H9 (cell line): Measurements from ENCODE around the gene ROBO2. TPM values are rescaled to one million over a fixed set of nuclear protein-coding genes. Genes with fewer than 3 reads are reported as not detected.

ENCODE experiments used
- DNase-seq: peaks from one replicate; pipeline ENCODE4 v3.0.0-alpha.2; 2017
- H2AFZ ChIP-seq: one replicate; pipeline ENCODE4 v1.6.1; 2013; ENCODE audit warnings: mild to moderate bottlenecking, low read length, control low read depth, moderate library complexity
- H2AK5ac ChIP-seq: 2 replicates; pipeline ENCODE4 v1.6.1; 2013; ENCODE audit warnings: low read length, control low read depth, mixed read lengths; ENCODE audit not compliant: insufficient read length
- H2BK120ac ChIP-seq: one replicate; pipeline ENCODE4 v1.6.1; 2013; ENCODE audit warnings: low read depth, mild to moderate bottlenecking, low read length, control low read depth, inconsistent platforms; ENCODE audit not compliant: poor library complexity, severe bottlenecking
- H2BK12ac ChIP-seq: 2 replicates; pipeline ENCODE4 v1.6.1; 2013; ENCODE audit warnings: low read length, control low read depth, mixed read lengths, low read depth; ENCODE audit not compliant: insufficient read length
- H2BK15ac ChIP-seq: 2 replicates; pipeline ENCODE4 v1.6.1; 2013; ENCODE audit warnings: low read depth, low read length, control low read depth
- H2BK20ac ChIP-seq: one replicate; pipeline ENCODE4 v1.6.1; 2013; ENCODE audit warnings: low read depth, mild to moderate bottlenecking, low read length, control low read depth, inconsistent platforms; ENCODE audit not compliant: poor library complexity, severe bottlenecking
- H2BK5ac ChIP-seq: 2 replicates; pipeline ENCODE4 v1.6.1; 2013; ENCODE audit warnings: low read length, control low read depth, mixed read lengths; ENCODE audit not compliant: insufficient read length
- H3K14ac ChIP-seq: 2 replicates; pipeline ENCODE4 v1.6.1; 2013; ENCODE audit warnings: low read length, control low read depth; ENCODE audit not compliant: insufficient read depth
- H3K18ac ChIP-seq: 2 replicates; pipeline ENCODE4 v1.6.1; 2013; ENCODE audit warnings: low read depth, mild to moderate bottlenecking, mixed read lengths, low read length, control low read depth; ENCODE audit not compliant: insufficient read length
- H3K23ac ChIP-seq: 2 replicates; pipeline ENCODE4 v1.6.1; 2013; ENCODE audit warnings: low read length, control low read depth, mixed read lengths, low read depth; ENCODE audit not compliant: insufficient read length
- H3K23me2 ChIP-seq: 2 replicates; pipeline ENCODE4 v1.6.1; 2013; ENCODE audit warnings: low read depth, mild to moderate bottlenecking, mixed read lengths, low read length, control low read depth; ENCODE audit not compliant: insufficient read length, poor library complexity, severe bottlenecking
- H3K27ac ChIP-seq: 2 replicates; pipeline ENCODE4 v1.5.1; 2013; ENCODE audit warnings: low read length, control low read depth, mixed read lengths, low read depth; ENCODE audit not compliant: insufficient read length
- H3K27me3 ChIP-seq: 2 replicates; pipeline ENCODE4 v1.6.1; 2013; ENCODE audit warnings: low read length, control low read depth, inconsistent platforms; ENCODE audit not compliant: insufficient read depth
- H3K4ac ChIP-seq: 2 replicates; pipeline ENCODE4 v1.6.1; 2013; ENCODE audit warnings: low read depth, mild to moderate bottlenecking, control low read depth, inconsistent platforms, low read length, moderate library complexity
- H3K4me1 ChIP-seq: 2 replicates; pipeline ENCODE4 v1.6.1; 2013; ENCODE audit warnings: low read length, control low read depth, inconsistent platforms; ENCODE audit not compliant: insufficient read depth
- H3K4me2 ChIP-seq: 2 replicates; pipeline ENCODE4 v1.6.1; 2013; ENCODE audit warnings: low read length, control low read depth, mixed read lengths; ENCODE audit not compliant: insufficient read length, insufficient read depth
- H3K56ac ChIP-seq: 2 replicates; pipeline ENCODE4 v1.6.1; 2013; ENCODE audit warnings: low read depth, mild to moderate bottlenecking, mixed read lengths, low read length, control low read depth; ENCODE audit not compliant: insufficient read length
- H3K79me1 ChIP-seq: 2 replicates; pipeline ENCODE4 v1.6.1; 2013; ENCODE audit warnings: low read depth, mild to moderate bottlenecking, moderate library complexity, low read length, control low read depth, inconsistent platforms; ENCODE audit not compliant: insufficient read depth, poor library complexity, severe bottlenecking
- H3K79me2 ChIP-seq: 2 replicates; pipeline ENCODE4 v1.6.1; 2013; ENCODE audit warnings: low read length, control low read depth, inconsistent platforms; ENCODE audit not compliant: insufficient read depth
- H3K9ac ChIP-seq: 2 replicates; pipeline ENCODE4 v1.6.1; 2013; ENCODE audit warnings: low read length, control low read depth, mixed read lengths; ENCODE audit not compliant: insufficient read length; ENCODE audit errors: extremely low read depth
- H3K9me3 ChIP-seq: one replicate; pipeline ENCODE4 v1.6.1; 2013; ENCODE audit warnings: low read depth, low read length, inconsistent platforms; ENCODE audit not compliant: control insufficient read depth
- H3T11ph ChIP-seq: one replicate; pipeline ENCODE4 v1.6.1; 2013; ENCODE audit warnings: mild to moderate bottlenecking, low read length, control low read depth, inconsistent platforms
- H4K20me1 ChIP-seq: one replicate; pipeline ENCODE4 v1.6.1; 2013; ENCODE audit not compliant: control insufficient read depth, insufficient read length, insufficient read depth
- H4K5ac ChIP-seq: 2 replicates; pipeline ENCODE4 v1.6.1; 2013; ENCODE audit warnings: low read depth, mild to moderate bottlenecking, mixed read lengths, low read length, control low read depth; ENCODE audit not compliant: insufficient read length
- H4K8ac ChIP-seq: replicated peaks from 2 replicates; pipeline ENCODE4 v1.6.1; 2013; ENCODE audit warnings: low read length, control low read depth, mixed read lengths, low read depth; ENCODE audit not compliant: insufficient read length
- H4K91ac ChIP-seq: 2 replicates; pipeline ENCODE4 v1.6.1; 2013; ENCODE audit warnings: low read depth, mild to moderate bottlenecking, moderate library complexity, mixed read lengths, low read length, control low read depth; ENCODE audit not compliant: insufficient read length
- H3K27ac Mint-ChIP-seq, 3 experiments: 2 replicates in 2 of 3; 3 replicates in 1 of 3; pipeline ENCODE4 v1.8.0; 2020 to 2021; ENCODE audit warnings: mixed read lengths in 3 of 3, mild to moderate bottlenecking in 1 of 3, moderate library complexity in 1 of 3
- H3K27me3 Mint-ChIP-seq: 2 replicates; pipeline ENCODE4 v1.8.0; 2021; ENCODE audit warnings: low read depth, mild to moderate bottlenecking, moderate library complexity, mixed read lengths
- H3K36me3 Mint-ChIP-seq, 3 experiments: 2 replicates in 2 of 3; 3 replicates in 1 of 3; pipeline ENCODE4 v1.8.0; 2020 to 2021; ENCODE audit warnings: low read depth in 3 of 3, mixed read lengths in 3 of 3; ENCODE audit not compliant: insufficient read depth in 1 of 3
- H3K4me1 Mint-ChIP-seq, 2 experiments: 2 replicates each; pipeline ENCODE4 v1.8.0; 2020; ENCODE audit warnings: mixed read lengths in 2 of 2
- H3K4me3 Mint-ChIP-seq, 2 experiments: 2 replicates in 1 of 2; 3 replicates in 1 of 2; pipeline ENCODE4 v1.8.0; 2020 to 2021; ENCODE audit warnings: mild to moderate bottlenecking in 2 of 2, mixed read lengths in 2 of 2, moderate library complexity in 1 of 2
- H3K9me3 Mint-ChIP-seq, 2 experiments: 2 replicates in 1 of 2; 3 replicates in 1 of 2; pipeline ENCODE4 v1.8.0; 2020; ENCODE audit warnings: mild to moderate bottlenecking in 2 of 2, mixed read lengths in 2 of 2, moderate library complexity in 1 of 2
- WGBS: extraction: QIAGEN DNeasy Blood & Tissue Kit; methylation state at CpG from one replicate; pipeline ENCODE4 v1.1.7; 2013; ENCODE audit warnings: missing lambda C conversion rate, low lambda C conversion rate, mixed read lengths; ENCODE audit not compliant: insufficient read length; ENCODE audit errors: extremely low coverage; 5-methylcytosine and 5-hydroxymethylcytosine counted together
- total RNA-seq: library from RNA; stranded (reverse); gene quantifications from 2 replicates; pipeline ENCODE4 v1.2.1, GENCODE V29; 2021
- TF ChIP-seq, protein P1 (sequence below): fragments of 200-600 bp; sonication (generic); conservative IDR thresholded peaks from 3 replicates; pipeline ENCODE4 v1.8.0; 2021; ENCODE audit warnings: antibody characterized with exemption, mild to moderate bottlenecking

The ROBO2 gene
- total RNA-seq, 1 experiment from 2014 or later: 2.3 TPM

DNA sequence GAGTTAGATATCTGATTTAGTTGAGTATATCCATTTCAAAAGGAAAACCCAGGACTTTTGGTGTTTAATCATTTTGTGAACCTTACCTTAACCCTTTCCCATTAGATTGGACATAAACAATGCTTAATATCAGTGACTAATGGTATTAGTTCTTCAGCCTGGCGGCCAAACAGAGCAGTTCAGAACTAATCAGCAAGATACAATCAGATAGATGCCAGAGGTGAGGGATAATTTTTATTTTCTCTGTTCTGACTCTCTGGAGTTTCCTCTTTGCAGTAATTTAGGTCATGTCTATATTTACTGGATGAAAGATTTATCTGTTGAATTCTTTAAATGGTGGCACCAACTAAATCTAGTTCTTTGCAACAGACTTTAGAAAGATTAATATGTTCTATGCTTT, 337.8 kb downstream of the ROBO2 start:
- H4K91ac ChIP-seq: no peak overlapping the region
- H2BK15ac ChIP-seq: no peak overlapping the region
- Mint-ChIP-seq H3K4me1 (peaks cover 7 to 9% of the 10 kb centered on the region in 2 experiments), H3K9me3 (no peaks in the 10 kb centered on the region), H3K27ac (no peak overlapping the region), H3K36me3 (no peaks in the 10 kb centered on the region), H3K4me3 (no peak overlapping the region), H3K27me3 (no peaks in the 10 kb centered on the region)
- H3K4ac ChIP-seq: no peak overlapping the region
- no peak overlapping the region for H4K5ac ChIP-seq
- no peak overlapping the region for H3K23ac ChIP-seq
- no peak overlapping the region for H3K18ac ChIP-seq
- no peaks in the 10 kb centered on the region for H4K20me1 ChIP-seq
- H4K8ac ChIP-seq: no peak overlapping the region
- H3K23me2 ChIP-seq: no peaks in the 10 kb centered on the region
- H2BK120ac ChIP-seq: no peak overlapping the region
- no peak overlapping the region for H3K27ac ChIP-seq
- WGBS: no CpG with 5 or more reads among the region's 1 CpG
- no peak for DNase-seq
- no peaks in the 10 kb centered on the region for H3K27me3 ChIP-seq
- no peak overlapping the region for H2AK5ac ChIP-seq
- H3K79me1 ChIP-seq: no peaks in the 10 kb centered on the region
- no peak overlapping the region for H3T11ph ChIP-seq
- no peak overlapping the region for H3K14ac ChIP-seq
- no peak overlapping the region for H2AFZ ChIP-seq
- H3K9ac ChIP-seq: no peak overlapping the region
- no peak overlapping the region for H3K56ac ChIP-seq
- no peak overlapping the region for H2BK20ac ChIP-seq
- H3K79me2 ChIP-seq: no peaks in the 10 kb centered on the region
- no peaks in the 10 kb centered on the region for H3K9me3 ChIP-seq
- no peak overlapping the region for H2BK12ac ChIP-seq
- no peak overlapping the region for H2BK5ac ChIP-seq
- H3K4me2 ChIP-seq: no peak overlapping the region
- no peaks in the 10 kb centered on the region for H3K4me1 ChIP-seq
- TF ChIP-seq, protein P1, sequence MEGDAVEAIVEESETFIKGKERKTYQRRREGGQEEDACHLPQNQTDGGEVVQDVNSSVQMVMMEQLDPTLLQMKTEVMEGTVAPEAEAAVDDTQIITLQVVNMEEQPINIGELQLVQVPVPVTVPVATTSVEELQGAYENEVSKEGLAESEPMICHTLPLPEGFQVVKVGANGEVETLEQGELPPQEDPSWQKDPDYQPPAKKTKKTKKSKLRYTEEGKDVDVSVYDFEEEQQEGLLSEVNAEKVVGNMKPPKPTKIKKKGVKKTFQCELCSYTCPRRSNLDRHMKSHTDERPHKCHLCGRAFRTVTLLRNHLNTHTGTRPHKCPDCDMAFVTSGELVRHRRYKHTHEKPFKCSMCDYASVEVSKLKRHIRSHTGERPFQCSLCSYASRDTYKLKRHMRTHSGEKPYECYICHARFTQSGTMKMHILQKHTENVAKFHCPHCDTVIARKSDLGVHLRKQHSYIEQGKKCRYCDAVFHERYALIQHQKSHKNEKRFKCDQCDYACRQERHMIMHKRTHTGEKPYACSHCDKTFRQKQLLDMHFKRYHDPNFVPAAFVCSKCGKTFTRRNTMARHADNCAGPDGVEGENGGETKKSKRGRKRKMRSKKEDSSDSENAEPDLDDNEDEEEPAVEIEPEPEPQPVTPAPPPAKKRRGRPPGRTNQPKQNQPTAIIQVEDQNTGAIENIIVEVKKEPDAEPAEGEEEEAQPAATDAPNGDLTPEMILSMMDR: no peak
